ENCODE measurements around the gene BEND2. TPM values are rescaled to one million over a fixed set of nuclear protein-coding genes. Genes with fewer than 3 reads are reported as not detected.

The BEND2 gene
- total and polyA plus RNA-seq, 2 of the 13 experiments (the other 11 are each of a cell fraction or from before 2014, with no cell fraction given) = not detected

DNA sequence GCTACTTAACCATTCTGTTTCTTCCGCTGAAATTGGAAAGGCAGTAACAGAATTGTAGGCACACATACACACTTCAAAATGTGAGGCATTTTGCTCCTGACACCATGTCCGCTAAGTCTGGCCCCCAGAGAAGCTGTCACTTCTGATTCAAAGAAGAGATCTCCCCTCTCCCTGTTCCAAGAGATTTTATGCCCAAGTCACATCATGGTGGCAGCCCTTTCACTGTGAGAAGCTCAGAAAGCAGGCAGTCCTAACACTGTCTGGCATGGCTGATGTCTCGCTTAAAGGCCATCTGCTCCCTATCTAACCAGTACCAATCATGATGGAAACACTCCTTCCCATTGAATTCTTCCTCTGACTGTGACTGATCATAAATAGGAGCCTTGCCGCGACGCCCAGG, 83.9 kb downstream of the BEND2 start (continued):
- TF ChIP-seq ZC3H4 (CRISPR knock-in tag; IDR thresholded peaks at IDR 0.05; ENCODE audit: borderline replicate concordance) = no peak
- TF ChIP-seq ZNF691 (CRISPR knock-in tag; IDR thresholded peaks at IDR 0.05; ENCODE audit: borderline replicate concordance, low read depth) = no peak
- TF ChIP-seq ZNF660 (CRISPR knock-in tag; IDR thresholded peaks at IDR 0.05; ENCODE audit: borderline replicate concordance, low read depth) = no peak
- no peak for TF ChIP-seq ZXDC (CRISPR knock-in tag; IDR thresholded peaks at IDR 0.05)
- TF ChIP-seq ZNF501 (CRISPR knock-in tag; IDR thresholded peaks at IDR 0.05) = no peak
- TF ChIP-seq HNRNPLL (IDR thresholded peaks at IDR 0.05; ENCODE audit: low read depth, low read length, poor library complexity, severe bottlenecking) = no peak
- TF ChIP-seq MNT (IDR thresholded peaks at IDR 0.05) = no peak
- TF ChIP-seq FOXA1 (IDR thresholded peaks at IDR 0.05) = no peak
- TF ChIP-seq FOXA1 (CRISPR knock-in tag; IDR thresholded peaks at IDR 0.05) = no peak
- no peak for TF ChIP-seq ZMAT5 (CRISPR knock-in tag; IDR thresholded peaks at IDR 0.05; ENCODE audit: borderline replicate concordance, low read depth)
- TF ChIP-seq ZNF713 (CRISPR knock-in tag; IDR thresholded peaks at IDR 0.05) = no peak
- TF ChIP-seq ZNF124 (CRISPR knock-in tag; IDR thresholded peaks at IDR 0.05) = no peak
- no peak for TF ChIP-seq MXD4 (CRISPR knock-in tag; IDR thresholded peaks at IDR 0.05)
